Sciatic nerve (tissue), 2 donors: ENCODE measurements around the gene ZNF557. TPM values are rescaled to one million over a fixed set of nuclear protein-coding genes. Genes with fewer than 3 reads are reported as not detected.

Experiments
- ATAC-seq: fragments of 200-7000 bp; cut with Tn5 transposase; one replicate; pipeline ENCODE4 v1.9.1; 2020; ENCODE audit warnings: mild to moderate bottlenecking, moderate library complexity
- DNase-seq: peaks from one replicate; pipeline ENCODE4 v3.0.0-alpha.2; 2020; ENCODE audit warnings: low spot score
- intact Hi-C: fragments of 100-400 bp; cut with DNase I; formaldehyde crosslinking; loops from one replicate; pipeline ENCODE4 v1.14.2; 2022
- total RNA-seq: library from RNA; stranded (reverse); fragmentation: NEBNext Ultra II Directional; extraction: Animal tissue kit (Norgen Biotek cat#: 25700); gene quantifications from one replicate; pipeline ENCODE4 v1.2.1, GENCODE V29; 2021
- donor health status: DM: no; HTN: no; CAD: no.
- donor health status: DM: no; HTN: no; CAD: no.

The ZNF557 gene
- total RNA-seq, 1 donor from 2014 or later, result 10.0 TPM

DNA sequence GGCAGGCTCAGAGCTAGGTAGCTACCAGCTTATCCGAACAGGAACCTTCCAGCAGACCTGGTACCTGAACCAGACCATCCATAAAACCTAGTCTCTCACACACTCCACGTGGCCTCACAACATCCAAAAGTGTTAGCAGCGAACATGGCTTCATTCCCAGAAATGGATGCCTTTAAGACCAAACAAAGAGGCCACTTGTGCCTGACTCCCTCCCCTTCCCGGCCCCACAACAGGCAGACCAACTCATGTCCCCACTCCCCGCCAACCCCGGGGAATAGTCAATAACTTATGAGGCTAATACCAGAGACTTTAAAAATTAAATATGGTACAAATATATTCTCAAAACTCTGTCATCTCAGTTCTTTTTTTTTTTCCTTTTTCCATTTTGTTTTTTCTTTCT lies 46.2 kb downstream of the ZNF557 start:
- DNase-seq, result no peak
- intact Hi-C loops, result no loop called here
- ATAC-seq, result peak; percentile 41

DNA sequence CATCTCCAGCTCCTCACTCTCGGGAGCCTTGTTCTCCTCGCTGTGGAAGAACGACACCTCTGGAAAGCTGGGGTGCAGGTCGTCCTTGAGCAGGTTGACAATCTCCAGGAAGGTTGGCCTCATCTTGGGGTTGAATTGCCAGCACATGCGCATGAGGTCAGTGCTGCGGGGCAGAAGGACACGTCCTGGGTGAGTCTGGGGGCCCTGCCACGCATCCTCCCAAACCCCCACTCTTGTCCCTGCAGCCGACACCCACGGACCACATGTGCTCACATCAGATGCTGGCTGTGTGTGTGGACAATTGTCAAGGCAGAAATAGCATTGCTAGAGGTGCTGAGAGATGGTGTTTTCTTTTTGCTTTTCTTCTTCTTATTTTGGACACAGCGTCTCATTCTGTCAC lies 47.7 kb downstream of the ZNF557 start:
- intact Hi-C loops, result no loop called here
- DNase-seq (no peak), ATAC-seq (no peak)

DNA sequence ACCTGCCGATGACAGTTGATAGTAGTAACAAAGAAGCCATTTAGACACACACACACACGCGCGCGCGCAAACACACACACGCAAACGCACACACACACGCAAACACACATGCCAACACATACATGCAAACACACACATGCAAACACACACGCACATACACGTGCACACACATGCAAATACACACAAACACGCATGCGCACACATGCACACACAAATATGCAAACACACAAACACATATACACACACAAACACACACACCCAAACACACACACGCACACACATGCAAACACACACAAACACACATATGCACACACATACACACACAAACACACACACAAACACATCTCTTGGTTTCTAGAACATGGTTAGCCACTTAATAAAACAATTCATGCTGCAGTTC lies 50.1 kb downstream of the ZNF557 start:
- DNase-seq, result no peak
- no peak for ATAC-seq
- intact Hi-C loops, result no loop called here

DNA sequence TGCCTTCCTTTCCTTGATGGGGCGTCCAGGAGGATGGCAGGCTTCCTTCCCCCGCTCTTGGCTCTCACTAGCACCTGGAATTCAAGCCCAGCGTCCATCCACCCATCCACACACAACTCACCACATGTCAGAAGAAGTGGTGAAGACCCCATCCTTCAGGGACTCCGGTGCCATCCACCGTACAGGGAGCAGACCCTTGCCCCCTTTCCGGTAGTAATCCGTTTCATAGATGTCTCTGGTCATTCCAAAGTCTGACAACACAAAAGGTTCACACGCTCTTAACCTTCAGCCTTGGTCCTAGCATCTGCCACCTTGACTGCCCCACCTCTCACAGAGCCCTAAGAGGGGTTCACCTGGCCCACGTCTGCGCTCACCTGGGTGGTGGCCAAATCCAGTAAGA lies 51.0 kb downstream of the ZNF557 start:
- no peak for ATAC-seq
- intact Hi-C loops, result no loop called here
- no peak for DNase-seq

DNA sequence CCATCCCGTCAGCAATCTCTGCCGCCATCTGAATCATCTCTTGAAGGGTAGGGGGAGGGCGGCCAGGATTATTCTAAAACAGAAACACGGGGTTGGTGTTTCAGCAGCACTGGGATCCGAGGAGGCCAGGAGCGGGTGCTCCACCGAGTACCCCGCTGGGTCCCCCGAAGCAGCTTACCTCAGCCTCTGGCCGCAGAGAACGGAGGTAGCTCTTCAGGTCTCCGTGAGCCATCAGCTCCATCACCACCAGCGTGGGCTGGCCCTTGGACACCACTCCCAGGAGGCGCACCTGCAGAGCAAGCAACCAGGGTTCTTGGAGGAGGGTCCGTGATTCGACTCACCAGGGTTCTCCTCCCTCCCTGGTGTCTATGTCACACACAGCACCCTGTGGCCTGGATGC lies 53.2 kb downstream of the ZNF557 start:
- intact Hi-C loops, result no loop called here
- DNase-seq, result no peak
- no peak for ATAC-seq

DNA sequence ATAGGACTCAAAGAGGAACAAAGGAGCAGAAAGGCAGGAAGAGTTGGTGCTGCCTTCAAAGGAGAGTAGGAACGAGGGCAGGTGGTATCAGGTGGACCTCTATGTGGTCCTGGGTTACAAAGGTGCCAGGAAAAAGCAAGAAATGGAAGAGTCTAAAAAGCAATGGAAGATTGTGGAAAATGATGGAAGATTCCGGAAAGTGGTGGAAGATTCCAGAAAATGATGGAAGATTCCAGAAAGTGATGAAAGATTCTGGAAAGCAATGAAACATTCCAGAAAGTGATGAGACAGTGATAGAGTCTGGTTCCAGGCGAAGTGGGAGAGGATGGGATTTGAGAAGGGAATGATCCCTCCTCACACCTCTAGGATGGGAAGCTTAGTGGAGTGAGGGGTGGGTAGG lies 55.3 kb downstream of the ZNF557 start:
- ATAC-seq (no peak), DNase-seq (no peak)
- intact Hi-C loops, result no loop called here

DNA sequence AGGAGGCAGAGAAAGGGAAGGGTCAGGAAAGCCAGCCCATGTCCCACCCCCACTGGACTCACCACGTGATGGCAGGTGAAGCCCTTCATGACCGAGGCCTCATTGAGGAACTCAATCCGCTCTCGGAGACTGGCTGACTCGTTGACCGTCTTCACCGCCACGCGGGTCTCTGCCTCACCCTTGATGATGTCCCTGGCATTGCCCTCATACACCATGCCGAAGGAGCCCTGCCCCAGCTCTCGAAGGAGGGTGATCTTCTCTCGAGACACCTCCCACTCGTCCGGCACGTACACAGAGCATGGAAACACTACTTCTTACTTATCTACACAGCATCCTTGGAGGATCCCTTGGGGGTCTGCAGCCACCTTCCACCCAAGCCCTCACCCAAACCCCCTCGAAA lies 55.7 kb downstream of the ZNF557 start:
- intact Hi-C loops, result no loop called here
- ATAC-seq (no peak), DNase-seq (no peak)

DNA sequence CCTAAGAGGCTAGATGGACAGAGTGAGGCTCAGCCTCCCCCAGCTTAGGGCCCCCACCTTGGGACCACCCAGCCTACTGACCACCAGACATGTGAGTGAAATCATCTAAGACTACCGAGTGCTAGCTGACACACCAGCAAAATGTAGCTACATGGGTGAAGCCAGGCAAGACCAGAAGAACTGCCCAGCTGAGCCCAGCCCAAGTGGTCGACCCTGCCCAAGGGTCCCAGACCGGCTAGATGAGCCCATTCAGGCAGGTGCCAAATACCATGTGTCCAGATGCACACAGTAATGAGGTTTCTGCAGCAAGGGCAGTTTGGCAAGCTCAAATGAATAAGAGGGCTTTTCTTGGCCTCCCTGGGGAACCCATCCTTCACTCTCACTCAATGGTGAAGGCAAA lies 56.6 kb downstream of the ZNF557 start:
- intact Hi-C loops, result no loop called here
- ATAC-seq (no peak), DNase-seq (no peak)

DNA sequence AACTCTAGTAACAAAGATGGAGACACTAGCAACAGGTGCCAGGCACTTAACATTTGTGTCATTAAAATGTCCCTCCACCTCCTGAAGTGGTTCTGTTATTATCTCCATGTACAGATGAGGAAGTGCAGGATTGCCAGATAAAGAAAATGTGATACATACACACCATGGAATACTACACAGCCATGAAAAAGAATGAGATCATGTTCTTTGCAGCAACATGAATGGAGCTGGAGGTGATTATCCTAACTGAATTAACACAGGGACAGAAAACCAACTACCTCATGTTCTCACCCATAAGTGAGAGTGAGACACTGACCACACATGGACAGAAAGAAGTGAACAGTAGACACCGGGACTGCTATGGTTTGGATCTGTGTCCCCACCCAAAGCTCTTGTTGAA lies 60.5 kb downstream of the ZNF557 start:
- DNase-seq, result no peak
- ATAC-seq, result no peak
- intact Hi-C loops, result no loop called here

DNA sequence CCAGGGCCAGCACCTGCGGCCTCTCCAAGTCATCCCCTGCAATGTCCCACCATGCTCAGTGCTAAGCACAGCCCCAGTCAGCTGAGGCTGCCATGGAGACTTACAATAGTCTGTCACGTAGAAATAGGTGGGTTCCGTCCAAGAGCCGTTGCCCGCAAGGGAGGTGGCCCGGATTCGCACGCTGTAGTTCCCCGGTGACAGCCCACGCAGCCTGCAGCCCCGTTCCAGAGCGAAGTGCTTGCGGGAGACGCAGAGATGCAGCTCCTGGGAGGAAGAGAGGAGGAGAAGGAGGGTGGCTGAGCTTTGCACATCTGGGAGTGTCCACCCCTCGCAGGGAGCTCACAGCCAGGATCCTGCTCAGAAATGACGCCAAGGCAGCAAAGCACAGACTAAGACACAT lies 62.6 kb downstream of the ZNF557 start:
- intact Hi-C loops, result no loop called here
- ATAC-seq, result no peak
- no peak for DNase-seq

DNA sequence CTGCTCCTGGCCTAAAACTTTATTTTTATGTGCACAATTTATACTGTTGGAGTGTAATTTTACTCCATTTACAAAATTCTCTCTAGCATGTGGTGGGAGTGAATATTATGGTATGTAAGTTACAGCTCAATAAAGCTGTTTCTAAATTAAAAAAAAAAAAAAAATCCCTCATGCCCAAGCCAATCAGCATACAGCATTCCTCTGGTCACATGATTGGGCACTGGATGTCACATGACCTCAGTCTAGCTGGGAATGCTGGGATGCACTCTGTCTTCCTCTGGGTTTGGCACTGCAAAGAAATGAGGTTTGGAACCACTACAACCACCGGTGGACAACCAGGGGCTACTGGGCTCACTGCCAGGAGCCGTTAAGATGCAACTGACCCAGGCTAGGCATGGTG lies 67.6 kb downstream of the ZNF557 start:
- DNase-seq (no peak), ATAC-seq (no peak)
- intact Hi-C loops, result no loop called here

Other genes starting within 250 kb of the ZNF557 start
- gene ADGRE1, start 182.1 kb upstream of the ZNF557 start, total RNA-seq, result 1.8 TPM
- gene MBD3L2B, start 48.3 kb upstream of the ZNF557 start, total RNA-seq, result not detected
- gene MBD3L5, start 39.1 kb upstream of the ZNF557 start, total RNA-seq, result not detected
- gene MBD3L4, start 29.5 kb upstream of the ZNF557 start, total RNA-seq, result not detected
- gene MBD3L2, start 20.4 kb upstream of the ZNF557 start, total RNA-seq, result not detected
- gene MBD3L3, start 11.0 kb upstream of the ZNF557 start, total RNA-seq, result not detected
- gene INSR, start 224.7 kb downstream of the ZNF557 start, total RNA-seq, result 62.6 TPM